ENCODE results near the gene TIAM2.

GRCh38 chr6:155241966-155242365 is 246.9 kb downstream of the TIAM2 start:
- TF ChIP-seq CTCF (IDR thresholded peaks at IDR 0.05) (no peak), POLR2AphosphoS5 (IDR thresholded peaks at IDR 0.05) (no peak)

All from sigmoid colon (tissue), 4 donors.